ENCODE measurements around the gene DUT.

- TF ChIP-seq, protein P1, sequence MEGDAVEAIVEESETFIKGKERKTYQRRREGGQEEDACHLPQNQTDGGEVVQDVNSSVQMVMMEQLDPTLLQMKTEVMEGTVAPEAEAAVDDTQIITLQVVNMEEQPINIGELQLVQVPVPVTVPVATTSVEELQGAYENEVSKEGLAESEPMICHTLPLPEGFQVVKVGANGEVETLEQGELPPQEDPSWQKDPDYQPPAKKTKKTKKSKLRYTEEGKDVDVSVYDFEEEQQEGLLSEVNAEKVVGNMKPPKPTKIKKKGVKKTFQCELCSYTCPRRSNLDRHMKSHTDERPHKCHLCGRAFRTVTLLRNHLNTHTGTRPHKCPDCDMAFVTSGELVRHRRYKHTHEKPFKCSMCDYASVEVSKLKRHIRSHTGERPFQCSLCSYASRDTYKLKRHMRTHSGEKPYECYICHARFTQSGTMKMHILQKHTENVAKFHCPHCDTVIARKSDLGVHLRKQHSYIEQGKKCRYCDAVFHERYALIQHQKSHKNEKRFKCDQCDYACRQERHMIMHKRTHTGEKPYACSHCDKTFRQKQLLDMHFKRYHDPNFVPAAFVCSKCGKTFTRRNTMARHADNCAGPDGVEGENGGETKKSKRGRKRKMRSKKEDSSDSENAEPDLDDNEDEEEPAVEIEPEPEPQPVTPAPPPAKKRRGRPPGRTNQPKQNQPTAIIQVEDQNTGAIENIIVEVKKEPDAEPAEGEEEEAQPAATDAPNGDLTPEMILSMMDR (conservative IDR thresholded peaks at IDR 0.05; ENCODE audit: low read depth, low read length) = no peak
- no peak for TF ChIP-seq EZH2 (IDR thresholded peaks at IDR 0.05; ENCODE audit: borderline replicate concordance, low read depth, low read length, poor library complexity, severe bottlenecking)
These were observed 61.1 kb downstream of the DUT start for GRCh38 chr15:48392356-48392755.

Measured in A673 (cell line).